ENCODE results near the gene BCAT1.

- TF ChIP-seq EZH2 (IDR thresholded peaks at IDR 0.05; ENCODE audit: insufficient read depth, poor library complexity, severe bottlenecking), result no peak
- no peak for TF ChIP-seq EZH2phosphoT487 (IDR thresholded peaks at IDR 0.05; ENCODE audit: insufficient read depth, low read depth)
These were observed 34.9 kb downstream of the BCAT1 start for GRCh38 chr12:24913953-24914352.

All from GM23248 (cell line).